ENCODE data around the gene RDX.
"Not testable (repeated sequence)": the region's sequence is repeated elsewhere in the genome, so short reads cannot be mapped to it uniquely, and the experiment has no call there.

The RDX gene

GRCh38 chr11:110323786-110324185, 27.4 kb upstream of the RDX start:
- H3K9me3 ChIP-seq (ENCODE audit: control insufficient read depth in 1 of 2, low read length in 2 of 2): no peaks in the 10 kb centered on the region
- H3K36me3 ChIP-seq (ENCODE audit: control insufficient read depth in 1 of 2, insufficient read depth in 2 of 2, low read length in 2 of 2): no peaks in the 10 kb centered on the region
- no peaks in the 10 kb centered on the region for H3K27me3 ChIP-seq (ENCODE audit: low read depth, low read length)
- H3K27ac ChIP-seq (ENCODE audit: low read length): no peak overlapping the region
- H3K4me1 ChIP-seq (ENCODE audit: control insufficient read depth in 1 of 2, insufficient read depth in 2 of 2, low read length in 2 of 2): no peaks in the 10 kb centered on the region
- H3K4me3 ChIP-seq (ENCODE audit: low read depth in 1 of 2, low read length in 2 of 2): no peak overlapping the region

GRCh38 chr11:110319501-110319900, 23.1 kb upstream of the RDX start:
- no peaks in the 10 kb centered on the region for H3K9me3 ChIP-seq (ENCODE audit: control insufficient read depth in 1 of 2, low read length in 2 of 2)
- H3K4me3 ChIP-seq (ENCODE audit: low read depth in 1 of 2, low read length in 2 of 2): no peak overlapping the region
- no peaks in the 10 kb centered on the region for H3K4me1 ChIP-seq (ENCODE audit: control insufficient read depth in 1 of 2, insufficient read depth in 2 of 2, low read length in 2 of 2)
- no peaks in the 10 kb centered on the region for H3K36me3 ChIP-seq (ENCODE audit: control insufficient read depth in 1 of 2, insufficient read depth in 2 of 2, low read length in 2 of 2)
- no peaks in the 10 kb centered on the region for H3K27me3 ChIP-seq (ENCODE audit: low read depth, low read length)
- no peak overlapping the region for H3K27ac ChIP-seq (ENCODE audit: low read length)

- Histone ChIP-seq H3K36me3 (ENCODE audit: control insufficient read depth in 1 of 2, insufficient read depth in 2 of 2, low read length in 2 of 2) (no peaks in the 10 kb centered on the region), H3K4me1 (ENCODE audit: control insufficient read depth in 1 of 2, insufficient read depth in 2 of 2, low read length in 2 of 2) (no peaks in the 10 kb centered on the region), H3K9me3 (ENCODE audit: control insufficient read depth in 1 of 2, low read length in 2 of 2) (no peaks in the 10 kb centered on the region), H3K27me3 (ENCODE audit: low read depth, low read length) (no peaks in the 10 kb centered on the region), H3K27ac (ENCODE audit: low read length) (no peak overlapping the region), H3K4me3 (ENCODE audit: low read depth in 1 of 2, low read length in 2 of 2) (no peak overlapping the region)
Observed at GRCh38 chr11:110318638-110319404, 22.4 kb upstream of the RDX start.

GRCh38 chr11:110317516-110317932, 21.1 kb upstream of the RDX start:
- Histone ChIP-seq H3K27me3 (ENCODE audit: low read depth, low read length) (no peaks in the 10 kb centered on the region), H3K4me3 (ENCODE audit: low read depth in 1 of 2, low read length in 2 of 2) (no peak overlapping the region), H3K27ac (ENCODE audit: low read length) (no peak overlapping the region), H3K36me3 (ENCODE audit: control insufficient read depth in 1 of 2, insufficient read depth in 2 of 2, low read length in 2 of 2) (no peaks in the 10 kb centered on the region), H3K9me3 (ENCODE audit: control insufficient read depth in 1 of 2, low read length in 2 of 2) (no peaks in the 10 kb centered on the region), H3K4me1 (ENCODE audit: control insufficient read depth in 1 of 2, insufficient read depth in 2 of 2, low read length in 2 of 2) (no peaks in the 10 kb centered on the region)

GRCh38 chr11:110314366-110315095, 18.1 kb upstream of the RDX start:
- Histone ChIP-seq H3K27me3 (ENCODE audit: low read depth, low read length) (no peaks in the 10 kb centered on the region), H3K36me3 (ENCODE audit: control insufficient read depth in 1 of 2, insufficient read depth in 2 of 2, low read length in 2 of 2) (no peaks in the 10 kb centered on the region), H3K4me3 (ENCODE audit: low read depth in 1 of 2, low read length in 2 of 2) (no peak overlapping the region), H3K4me1 (ENCODE audit: control insufficient read depth in 1 of 2, insufficient read depth in 2 of 2, low read length in 2 of 2) (no peaks in the 10 kb centered on the region), H3K9me3 (ENCODE audit: control insufficient read depth in 1 of 2, low read length in 2 of 2) (no peaks in the 10 kb centered on the region), H3K27ac (ENCODE audit: low read length) (no peak overlapping the region)

GRCh38 chr11:110312670-110313069, 16.3 kb upstream of the RDX start:
- no peak overlapping the region for H3K27ac ChIP-seq (ENCODE audit: low read length)
- no peaks in the 10 kb centered on the region for H3K36me3 ChIP-seq (ENCODE audit: control insufficient read depth in 1 of 2, insufficient read depth in 2 of 2, low read length in 2 of 2)
- no peaks in the 10 kb centered on the region for H3K4me1 ChIP-seq (ENCODE audit: control insufficient read depth in 1 of 2, insufficient read depth in 2 of 2, low read length in 2 of 2)
- no peaks in the 10 kb centered on the region for H3K9me3 ChIP-seq (ENCODE audit: control insufficient read depth in 1 of 2, low read length in 2 of 2)
- no peaks in the 10 kb centered on the region for H3K27me3 ChIP-seq (ENCODE audit: low read depth, low read length)
- no peak overlapping the region for H3K4me3 ChIP-seq (ENCODE audit: low read depth in 1 of 2, low read length in 2 of 2)

GRCh38 chr11:110311783-110312579, 15.6 kb upstream of the RDX start:
- Histone ChIP-seq H3K27me3 (ENCODE audit: low read depth, low read length) (no peaks in the 10 kb centered on the region), H3K9me3 (ENCODE audit: control insufficient read depth in 1 of 2, low read length in 2 of 2) (no peaks in the 10 kb centered on the region), H3K27ac (ENCODE audit: low read length) (no peak overlapping the region), H3K36me3 (ENCODE audit: control insufficient read depth in 1 of 2, insufficient read depth in 2 of 2, low read length in 2 of 2) (no peaks in the 10 kb centered on the region), H3K4me3 (ENCODE audit: low read depth in 1 of 2, low read length in 2 of 2) (no peak overlapping the region), H3K4me1 (ENCODE audit: control insufficient read depth in 1 of 2, insufficient read depth in 2 of 2, low read length in 2 of 2) (no peaks in the 10 kb centered on the region)

- Histone ChIP-seq H3K36me3 (ENCODE audit: control insufficient read depth in 1 of 2, insufficient read depth in 2 of 2, low read length in 2 of 2) (no peaks in the 10 kb centered on the region), H3K4me1 (ENCODE audit: control insufficient read depth in 1 of 2, insufficient read depth in 2 of 2, low read length in 2 of 2) (no peaks in the 10 kb centered on the region), H3K27me3 (ENCODE audit: low read depth, low read length) (no peaks in the 10 kb centered on the region), H3K9me3 (ENCODE audit: control insufficient read depth in 1 of 2, low read length in 2 of 2) (no peaks in the 10 kb centered on the region), H3K4me3 (ENCODE audit: low read depth in 1 of 2, low read length in 2 of 2) (no peak overlapping the region), H3K27ac (ENCODE audit: low read length) (no peak overlapping the region)
Observed at GRCh38 chr11:110308071-110308470, 11.7 kb upstream of the RDX start.

GRCh38 chr11:110306019-110306388, 9.6 kb upstream of the RDX start:
- not testable (repeated sequence) for H3K9me3 ChIP-seq (ENCODE audit: control insufficient read depth in 1 of 2, low read length in 2 of 2); H3K27me3 ChIP-seq (ENCODE audit: low read depth, low read length); H3K27ac ChIP-seq (ENCODE audit: low read length); H3K36me3 ChIP-seq (ENCODE audit: control insufficient read depth in 1 of 2, insufficient read depth in 2 of 2, low read length in 2 of 2); H3K4me1 ChIP-seq (ENCODE audit: control insufficient read depth in 1 of 2, insufficient read depth in 2 of 2, low read length in 2 of 2); H3K4me3 ChIP-seq (ENCODE audit: low read depth in 1 of 2, low read length in 2 of 2)

- Histone ChIP-seq H3K27me3 (ENCODE audit: low read depth, low read length) (no peaks in the 10 kb centered on the region), H3K27ac (ENCODE audit: low read length) (no peak overlapping the region)
Observed at GRCh38 chr11:110305169-110306018, 9.0 kb upstream of the RDX start.

GRCh38 chr11:110303414-110303826, 7.0 kb upstream of the RDX start:
- Histone ChIP-seq H3K4me3 (ENCODE audit: low read depth in 1 of 2, low read length in 2 of 2) (no peak overlapping the region), H3K27ac (ENCODE audit: low read length) (no peak overlapping the region), H3K27me3 (ENCODE audit: low read depth, low read length) (no peaks in the 10 kb centered on the region), H3K36me3 (ENCODE audit: control insufficient read depth in 1 of 2, insufficient read depth in 2 of 2, low read length in 2 of 2) (no peaks in the 10 kb centered on the region), H3K9me3 (ENCODE audit: control insufficient read depth in 1 of 2, low read length in 2 of 2) (no peaks in the 10 kb centered on the region), H3K4me1 (ENCODE audit: control insufficient read depth in 1 of 2, insufficient read depth in 2 of 2, low read length in 2 of 2) (no peaks in the 10 kb centered on the region)

More at GRCh38 chr11:110305169-110306018, 9.0 kb upstream of the RDX start:
- no peaks in the 10 kb centered on the region for H3K4me1 ChIP-seq (ENCODE audit: control insufficient read depth in 1 of 2, insufficient read depth in 2 of 2, low read length in 2 of 2)
- H3K36me3 ChIP-seq (ENCODE audit: control insufficient read depth in 1 of 2, insufficient read depth in 2 of 2, low read length in 2 of 2): no peaks in the 10 kb centered on the region
- H3K4me3 ChIP-seq (ENCODE audit: low read depth in 1 of 2, low read length in 2 of 2): no peak overlapping the region
- no peaks in the 10 kb centered on the region for H3K9me3 ChIP-seq (ENCODE audit: control insufficient read depth in 1 of 2, low read length in 2 of 2)

Measured in muscle layer of duodenum (tissue), 2 donors.